CD8-positive, alpha-beta memory T cell (primary cell): Measurements from ENCODE around the gene GSTM2. TPM values are rescaled to one million over a fixed set of nuclear protein-coding genes. Genes with fewer than 3 reads are reported as not detected.
"Not testable (repeated sequence)": the region's sequence is repeated elsewhere in the genome, so short reads cannot be mapped to it uniquely, and the experiment has no call there.

Experiments used
- CTCF ChIA-PET: fragments of 350-600 bp; sonication (Branson Sonifier 250); formaldehyde crosslinking; loops from one replicate; lab custom pipeline; 2021; ENCODE audit warnings: antibody characterized with exemption; lab: Charles Lee
- POLR2A ChIA-PET: fragments of 350-600 bp; sonication (Branson Sonifier 250); formaldehyde crosslinking; loops from one replicate; lab custom pipeline; 2021; ENCODE audit warnings: antibody characterized with exemption; lab: Charles Lee
- DNase-seq, 5 donors: peaks; one replicate each; pipeline versions ENCODE4 v3.0.0 to v3.0.0-alpha.2; 2020 to 2022; ENCODE audit warnings: mixed read lengths in 1 of 5
- H3K27ac ChIP-seq: one replicate; pipeline ENCODE4 v1.7.0; 2013; ENCODE audit warnings: low read depth, mild to moderate bottlenecking, low read length, moderate library complexity
- H3K27me3 ChIP-seq: 2 replicates; pipeline ENCODE4 v1.7.0; 2013; ENCODE audit warnings: low read length, mild to moderate bottlenecking; ENCODE audit not compliant: insufficient read depth, poor library complexity, severe bottlenecking
- H3K36me3 ChIP-seq: 2 replicates; pipeline ENCODE4 v1.7.0; 2013; ENCODE audit warnings: mild to moderate bottlenecking, low read length, moderate library complexity; ENCODE audit not compliant: insufficient read depth
- H3K4me1 ChIP-seq: 2 replicates; pipeline ENCODE4 v1.7.0; 2013; ENCODE audit warnings: mild to moderate bottlenecking, low read length, moderate library complexity; ENCODE audit not compliant: insufficient read depth
- H3K4me3 ChIP-seq: 2 replicates; pipeline ENCODE4 v1.7.0; 2013; ENCODE audit warnings: mild to moderate bottlenecking, low read length
- H3K9me3 ChIP-seq: 2 replicates; pipeline ENCODE4 v1.7.0; 2013; ENCODE audit warnings: mild to moderate bottlenecking, low read length
- H3K27ac Mint-ChIP-seq, 8 donors: one replicate each; pipeline ENCODE4 v1.8.0; 2020 to 2021; ENCODE audit warnings: mixed read lengths in 8 of 8, mild to moderate bottlenecking in 6 of 8, inconsistent platforms in 3 of 8, moderate library complexity in 3 of 8
- H3K27me3 Mint-ChIP-seq, 2 donors: one replicate each; pipeline ENCODE4 v1.8.0; 2020 to 2021; ENCODE audit warnings: mixed read lengths in 2 of 2, mild to moderate bottlenecking in 1 of 2, moderate library complexity in 1 of 2
- H3K36me3 Mint-ChIP-seq, 3 donors: one replicate each; pipeline ENCODE4 v1.8.0; 2020 to 2021; ENCODE audit warnings: mixed read lengths in 3 of 3, inconsistent platforms in 1 of 3, mild to moderate bottlenecking in 1 of 3
- H3K4me1 Mint-ChIP-seq, 3 donors: one replicate each; pipeline ENCODE4 v1.8.0; 2020 to 2021; ENCODE audit warnings: mixed read lengths in 3 of 3, inconsistent platforms in 1 of 3, mild to moderate bottlenecking in 1 of 3
- H3K4me3 Mint-ChIP-seq, 7 donors: one replicate each; pipeline ENCODE4 v1.8.0; 2020 to 2021; ENCODE audit warnings: mixed read lengths in 7 of 7, mild to moderate bottlenecking in 6 of 7, moderate library complexity in 4 of 7, inconsistent platforms in 2 of 7
- H3K9me3 Mint-ChIP-seq, 5 donors: one replicate each; pipeline ENCODE4 v1.8.0; 2020 to 2022; ENCODE audit warnings: mixed read lengths in 5 of 5, mild to moderate bottlenecking in 3 of 5, moderate library complexity in 2 of 5, inconsistent platforms in 1 of 5
- polyA plus RNA-seq: library from polyadenylated mRNA; unstranded; fragments of 300-500 nt; fragmentation: Illumina TruSeq; gene quantifications from one replicate; pipeline ENCODE4 v1.2.3, GENCODE V29; 2021
- total RNA-seq, 2 experiments: library from RNA; stranded (reverse); gene quantifications; one replicate each; pipeline ENCODE4 v1.2.3, GENCODE V29; 2021

GSTM2 gene
- total and polyA plus RNA-seq, 3 experiments from 2014 or later = 2.6 to 3.1 (median 2.7) TPM

DNA sequence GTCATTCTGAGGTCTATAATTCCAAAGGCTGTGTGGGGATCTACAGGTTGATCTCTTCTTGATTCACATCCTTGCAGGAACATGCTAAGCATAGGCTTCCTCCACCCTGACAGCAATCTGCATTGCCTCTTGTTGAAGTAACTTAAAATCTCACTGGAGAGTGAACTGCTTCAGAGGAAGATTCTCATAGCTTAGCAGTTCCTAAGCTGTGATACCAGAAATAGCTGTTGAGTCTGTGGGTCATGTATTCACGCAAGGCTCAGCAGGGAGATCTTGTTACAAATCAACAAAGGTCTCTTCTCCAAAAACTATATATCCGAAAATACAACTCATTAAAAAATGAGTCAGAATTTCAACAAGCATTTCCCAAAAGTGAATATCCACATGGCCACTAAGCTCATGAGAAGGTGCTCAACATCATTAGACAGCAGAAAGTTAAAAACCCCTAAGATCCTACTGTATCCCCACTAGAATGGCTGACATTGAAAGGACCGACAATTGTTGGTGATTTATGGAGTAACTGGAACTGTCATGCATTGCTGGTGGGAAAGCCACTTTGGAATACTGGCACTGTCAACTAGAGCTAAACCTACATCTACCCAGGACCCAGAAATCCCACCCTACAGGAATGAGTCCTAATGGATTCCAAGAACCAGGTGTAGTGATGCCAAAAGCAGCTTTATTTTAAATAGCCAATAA, 9.0 kb downstream of the GSTM2 start:
- H3K4me3 ChIP-seq, H3K4me3 Mint-ChIP-seq, H3K27me3 ChIP-seq, H3K27me3 Mint-ChIP-seq, H3K9me3 ChIP-seq, H3K27ac Mint-ChIP-seq, H3K4me1 ChIP-seq, H3K36me3 ChIP-seq, POLR2A ChIA-PET, H3K36me3 Mint-ChIP-seq, H3K4me1 Mint-ChIP-seq, DNase-seq, H3K27ac ChIP-seq, H3K9me3 Mint-ChIP-seq: not testable (repeated sequence)
- CTCF ChIA-PET = interaction anchor here (0.8 to 1.5 kb wide), 2 partner anchors 37 to 131 kb away, joined by 3 read pairs; no protein-coding TSS in a partner anchor

DNA sequence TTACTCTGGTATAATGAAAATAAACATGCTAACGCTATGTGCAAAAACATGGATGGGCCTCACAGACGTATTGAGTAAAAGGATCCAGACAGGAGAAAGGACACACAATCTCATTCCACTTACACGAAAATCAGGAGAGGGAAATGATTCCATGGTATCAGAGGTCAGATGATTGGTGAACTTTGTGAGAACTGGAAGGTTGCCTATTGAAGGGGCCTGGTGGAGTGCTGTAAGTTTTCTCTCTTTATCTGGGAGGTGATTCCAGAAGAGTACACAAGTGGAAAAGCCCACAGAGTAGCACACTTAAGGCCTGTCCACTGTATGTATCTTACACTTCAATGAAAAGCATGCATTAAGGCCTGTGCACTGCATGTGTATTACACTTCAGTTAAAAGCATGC, 9.6 kb downstream of the GSTM2 start:
- CTCF ChIA-PET = interaction anchor here (0.8 to 1.5 kb wide), 2 partner anchors 38 to 131 kb away, joined by 3 read pairs; no protein-coding TSS in a partner anchor
- Mint-ChIP-seq H3K27ac (no peak overlapping the region), H3K27me3 (no peaks in the 10 kb centered on the region), H3K36me3 (no peaks in the 10 kb centered on the region), H3K4me1 (no peaks in the 10 kb centered on the region), H3K4me3 (no peak overlapping the region), H3K9me3 (no peaks in the 10 kb centered on the region)
- POLR2A ChIA-PET = no interaction called here
- Histone ChIP-seq H3K27ac (no peak overlapping the region), H3K4me3 (no peak overlapping the region), H3K36me3 (no peaks in the 10 kb centered on the region), H3K4me1 (no peaks in the 10 kb centered on the region), H3K9me3 (no peaks in the 10 kb centered on the region), H3K27me3 (no peaks in the 10 kb centered on the region)
- DNase-seq = no peak

DNA sequence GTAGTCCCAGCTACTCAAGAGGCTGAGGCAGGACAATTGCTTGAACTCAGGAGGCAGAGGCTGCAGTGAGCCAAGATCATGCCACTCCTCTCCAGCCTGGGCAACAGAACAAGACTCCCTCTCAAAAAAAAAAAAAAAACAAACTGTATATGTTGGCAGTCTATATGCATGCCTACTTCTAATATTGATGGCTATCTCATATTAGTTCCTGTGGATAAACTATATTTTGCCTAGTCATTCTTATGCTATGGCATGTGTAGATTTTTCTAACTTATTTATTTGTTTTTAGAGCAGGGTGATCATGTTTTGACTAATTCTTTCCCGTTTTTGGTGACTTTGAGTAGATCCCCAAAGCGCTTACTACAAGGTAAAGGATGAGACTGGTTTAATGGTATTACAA, 10.8 kb downstream of the GSTM2 start:
- H3K4me1 ChIP-seq, H3K27me3 ChIP-seq, H3K9me3 ChIP-seq, H3K27me3 Mint-ChIP-seq, H3K4me1 Mint-ChIP-seq, H3K36me3 Mint-ChIP-seq, POLR2A ChIA-PET, H3K4me3 ChIP-seq, H3K9me3 Mint-ChIP-seq, H3K27ac Mint-ChIP-seq, H3K36me3 ChIP-seq, H3K27ac ChIP-seq, H3K4me3 Mint-ChIP-seq, CTCF ChIA-PET, DNase-seq: not testable (repeated sequence)

- peaks cover 0 to 12% (median 0%) of the 10 kb centered on the region in 3 donors for H3K4me1 Mint-ChIP-seq
- DNase-seq, H3K9me3 Mint-ChIP-seq, H3K36me3 ChIP-seq, H3K27ac Mint-ChIP-seq, CTCF ChIA-PET, H3K27ac ChIP-seq, H3K4me3 ChIP-seq, H3K27me3 ChIP-seq, H3K4me1 ChIP-seq, H3K27me3 Mint-ChIP-seq, POLR2A ChIA-PET, H3K36me3 Mint-ChIP-seq, H3K9me3 ChIP-seq: not testable (repeated sequence)
- H3K4me3 Mint-ChIP-seq = peak overlapping the region in 1 of 7 donors; percentile 27
Observed at GRCh38 chr1:109684777-109685176, 16.9 kb downstream of the GSTM2 start.

DNA sequence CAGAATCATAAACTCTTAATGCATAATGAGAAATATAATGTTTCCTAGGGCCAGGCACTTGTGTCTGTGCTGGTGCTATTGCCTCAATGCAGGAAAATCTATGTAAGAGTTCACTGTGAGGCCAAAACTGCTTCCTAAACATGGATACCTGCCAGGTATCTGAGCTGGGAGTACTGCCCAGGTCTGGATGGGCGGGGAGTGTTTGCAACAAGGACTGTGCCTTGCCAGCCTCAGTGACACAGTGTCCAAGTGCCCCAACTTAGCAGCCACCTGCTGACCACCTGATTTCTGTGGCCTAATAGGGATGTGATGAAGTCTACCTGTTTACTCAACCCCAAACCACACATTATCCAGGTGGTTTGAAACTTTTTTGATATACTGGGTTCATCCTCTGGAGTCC, 17.5 kb downstream of the GSTM2 start:
- H3K9me3 ChIP-seq, H3K27ac Mint-ChIP-seq, H3K4me1 ChIP-seq, H3K9me3 Mint-ChIP-seq, POLR2A ChIA-PET, H3K27ac ChIP-seq, DNase-seq, H3K4me3 Mint-ChIP-seq, H3K36me3 ChIP-seq, H3K4me3 ChIP-seq, H3K36me3 Mint-ChIP-seq, CTCF ChIA-PET, H3K27me3 Mint-ChIP-seq, H3K27me3 ChIP-seq: not testable (repeated sequence)
- H3K4me1 Mint-ChIP-seq = peaks cover 0 to 12% (median 0%) of the 10 kb centered on the region in 3 donors

GRCh38 chr1:109685890-109686289, 18.0 kb downstream of the GSTM2 start:
- CTCF ChIA-PET, H3K27me3 Mint-ChIP-seq, H3K36me3 Mint-ChIP-seq, H3K36me3 ChIP-seq, H3K27ac Mint-ChIP-seq, POLR2A ChIA-PET, H3K4me3 Mint-ChIP-seq, H3K9me3 ChIP-seq, H3K4me1 ChIP-seq, H3K27ac ChIP-seq, DNase-seq, H3K9me3 Mint-ChIP-seq, H3K4me3 ChIP-seq, H3K27me3 ChIP-seq: not testable (repeated sequence)
- H3K4me1 Mint-ChIP-seq = peaks cover 0 to 12% (median 0%) of the 10 kb centered on the region in 3 donors

DNA sequence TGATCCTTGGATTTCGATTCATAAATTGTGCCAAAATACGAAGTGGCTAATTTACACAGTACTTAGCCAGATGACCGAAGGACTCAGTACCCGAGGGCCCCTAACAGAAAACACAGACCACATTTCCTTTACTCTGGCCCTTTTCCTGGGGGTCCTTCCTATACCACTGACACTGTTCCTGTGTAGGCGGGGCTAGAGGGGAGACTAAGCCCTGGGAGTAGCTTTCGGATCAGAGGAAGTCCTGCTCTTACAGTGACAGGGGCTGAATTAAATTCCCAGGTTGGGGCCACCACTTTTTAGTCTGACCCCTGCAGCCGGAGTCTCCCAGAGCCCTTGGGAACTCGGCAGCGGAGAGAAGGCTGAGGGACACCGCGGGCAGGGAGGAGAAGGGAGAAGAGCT, 19.3 kb downstream of the GSTM2 start:
- H3K27ac ChIP-seq, H3K27me3 ChIP-seq, POLR2A ChIA-PET, H3K9me3 Mint-ChIP-seq, H3K36me3 ChIP-seq, H3K9me3 ChIP-seq, CTCF ChIA-PET, H3K4me1 ChIP-seq, DNase-seq, H3K36me3 Mint-ChIP-seq, H3K27me3 Mint-ChIP-seq: not testable (repeated sequence)
- Mint-ChIP-seq H3K4me1 (peaks cover 0 to 12% (median 0%) of the 10 kb centered on the region in 3 donors), H3K27ac (peak overlapping the region in 5 of 8 donors; percentile 41 to 95 (median 85)), H3K4me3 (peak overlapping the region in 4 of 7 donors; percentile 85 to 94 (median 89))
- peak overlapping the region; percentile 37 for H3K4me3 ChIP-seq

DNA sequence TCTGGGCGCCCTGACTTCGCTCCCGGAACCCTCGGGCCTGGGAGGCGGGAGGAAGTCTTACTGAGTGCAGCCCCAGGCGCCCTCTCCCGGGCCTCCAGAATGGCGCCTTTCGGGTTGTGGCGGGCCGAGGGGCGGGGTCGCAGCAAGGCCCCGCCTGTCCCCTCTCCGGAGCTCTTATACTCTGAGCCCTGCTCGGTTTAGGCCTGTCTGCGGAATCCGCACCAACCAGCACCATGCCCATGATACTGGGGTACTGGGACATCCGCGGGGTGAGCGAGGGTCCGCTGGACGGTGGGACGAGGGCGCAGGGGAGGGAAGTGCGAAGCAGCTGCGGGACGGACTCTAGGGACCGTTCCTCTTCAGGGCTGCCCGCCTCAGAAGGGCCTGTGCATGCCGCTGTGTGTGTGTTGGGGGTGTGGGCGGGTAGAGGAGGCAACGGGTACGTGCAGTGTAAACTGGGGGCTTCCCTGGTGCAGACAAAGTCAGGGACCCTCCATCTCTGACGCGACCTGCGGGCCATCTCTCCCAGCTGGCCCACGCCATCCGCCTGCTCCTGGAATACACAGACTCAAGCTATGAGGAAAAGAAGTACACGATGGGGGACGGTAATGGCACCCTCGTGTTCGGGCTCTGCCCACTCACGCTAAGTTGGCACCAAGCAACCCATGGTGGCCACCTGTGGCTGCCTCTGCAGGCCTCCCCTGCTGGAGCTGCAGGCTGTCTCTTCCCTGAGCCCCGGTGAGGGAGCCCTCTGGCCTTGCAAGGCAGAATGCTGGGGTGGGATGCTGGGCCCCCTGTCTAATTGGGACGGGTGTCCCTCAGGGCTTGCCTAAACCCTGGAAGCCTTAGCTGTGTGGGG, 20.0 kb downstream of the GSTM2 start, which contains the start of gene GSTM1:
TSS of gene GSTM1 (plus strand) at position 177 of the 859 bp plus-strand sequence. CDS start at position 234, 57 bp downstream.
- H3K36me3 ChIP-seq = no peaks in the 10 kb centered on the region
- ChIA-PET CTCF (no interaction called here), POLR2A (no interaction called here)
- peak within 1 kb of the TSS; percentile 37 for H3K4me3 ChIP-seq
- H3K4me3 Mint-ChIP-seq = peak within 1 kb of the TSS in 4 of 7 donors; percentile 85 to 94 (median 89)
- H3K4me1 ChIP-seq = no peaks in the 10 kb centered on the region
- peak within 1 kb of the TSS in 5 of 8 donors; percentile 42 to 95 (median 85) for H3K27ac Mint-ChIP-seq
- peaks cover 0 to 3% (median 0%) of the 10 kb centered on the region in 5 donors for H3K9me3 Mint-ChIP-seq
- H3K27me3 Mint-ChIP-seq = peaks cover 0 to 2% of the 10 kb centered on the region in 2 donors
- peaks cover 0 to 12% (median 0%) of the 10 kb centered on the region in 3 donors for H3K4me1 Mint-ChIP-seq
- H3K36me3 Mint-ChIP-seq = peaks cover 0 to 6% (median 0%) of the 10 kb centered on the region in 3 donors
- H3K9me3 ChIP-seq = no peaks in the 10 kb centered on the region
- DNase-seq = no peak
- no peak within 1 kb of the TSS for H3K27ac ChIP-seq
- H3K27me3 ChIP-seq = no peaks in the 10 kb centered on the region
